Measurements from ENCODE around the gene PHF8.

PHF8 gene

GRCh38 chrX:54044126-54044876, at the start of gene PHF8:
Gene PHF8, minus strand, starts transcription at chrX:54044473. Its CDS starts 1,745 bp downstream, at chrX:54042728.
- DNase-seq (ENCODE audit: low read depth in 2 of 2) = peak; percentile 85 to 90

DNA sequence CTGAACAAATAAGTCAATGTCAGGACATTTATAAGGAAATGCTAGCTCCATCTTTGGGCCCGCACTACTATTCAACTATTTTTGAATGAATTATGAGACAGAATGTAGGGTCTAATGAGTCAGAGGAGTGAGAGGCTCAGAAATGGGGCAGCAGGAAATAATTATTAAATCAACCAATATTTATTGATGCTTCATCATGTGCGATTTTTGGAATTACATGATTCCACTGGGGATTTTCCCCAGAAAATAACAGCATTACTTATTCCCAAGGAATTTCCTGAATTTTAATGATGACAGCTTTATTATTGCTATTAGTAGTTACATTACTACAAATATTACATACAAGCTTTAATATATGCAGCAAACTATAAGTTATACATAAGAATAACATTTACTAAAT, 49.3 kb upstream of the PHF8 start:
- DNase-seq (ENCODE audit: low read depth in 2 of 2) = no peak

GRCh38 chrX:54093159-54093558, 48.9 kb upstream of the PHF8 start:
- DNase-seq (ENCODE audit: low read depth in 2 of 2) = no peak

DNA sequence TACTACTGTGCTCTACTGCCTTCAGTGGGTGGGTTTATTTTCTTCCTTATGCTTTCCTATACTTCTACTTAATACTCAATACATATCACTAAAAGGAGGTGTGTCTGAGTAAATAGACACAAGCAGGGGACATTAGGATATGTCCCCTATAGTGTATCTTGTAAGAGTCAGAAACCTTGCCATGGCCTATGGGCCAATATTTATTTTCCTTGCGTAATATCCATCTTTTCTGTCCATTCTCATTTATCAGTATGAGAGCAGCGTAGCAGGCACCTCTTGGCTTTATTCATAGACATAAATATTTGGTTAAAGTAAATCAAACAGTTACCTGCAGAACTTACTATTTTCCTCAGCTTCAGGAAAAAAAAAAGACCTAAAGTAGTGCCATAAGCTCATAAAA, 46.6 kb upstream of the PHF8 start:
- no peak for DNase-seq (ENCODE audit: low read depth in 2 of 2)

GRCh38 chrX:54089191-54089590, 44.9 kb upstream of the PHF8 start:
- no peak for DNase-seq (ENCODE audit: low read depth in 2 of 2)

DNA sequence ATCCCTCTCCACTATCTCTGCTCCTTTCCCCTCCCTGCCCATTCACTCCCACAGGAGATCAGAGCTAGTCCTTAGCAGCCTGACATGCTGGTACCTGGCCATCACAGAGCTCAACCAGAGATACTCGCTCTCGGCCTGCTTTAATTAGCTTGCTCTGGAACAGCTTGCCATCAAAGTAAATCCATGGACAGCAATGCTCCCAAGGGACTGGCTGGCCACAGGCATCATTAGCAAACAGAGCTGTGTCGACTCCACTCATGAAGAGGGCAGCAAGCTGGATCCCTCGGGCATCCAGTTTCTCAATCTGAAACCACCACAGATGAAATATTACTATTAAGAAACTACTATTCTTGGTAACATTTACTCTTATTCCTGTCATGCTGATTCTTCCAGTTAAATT, 43.4 kb upstream of the PHF8 start:
- DNase-seq (ENCODE audit: low read depth in 2 of 2) = no peak

- DNase-seq (ENCODE audit: low read depth in 2 of 2) = no peak
Measured at GRCh38 chrX:54085666-54086065, 41.4 kb upstream of the PHF8 start.

DNA sequence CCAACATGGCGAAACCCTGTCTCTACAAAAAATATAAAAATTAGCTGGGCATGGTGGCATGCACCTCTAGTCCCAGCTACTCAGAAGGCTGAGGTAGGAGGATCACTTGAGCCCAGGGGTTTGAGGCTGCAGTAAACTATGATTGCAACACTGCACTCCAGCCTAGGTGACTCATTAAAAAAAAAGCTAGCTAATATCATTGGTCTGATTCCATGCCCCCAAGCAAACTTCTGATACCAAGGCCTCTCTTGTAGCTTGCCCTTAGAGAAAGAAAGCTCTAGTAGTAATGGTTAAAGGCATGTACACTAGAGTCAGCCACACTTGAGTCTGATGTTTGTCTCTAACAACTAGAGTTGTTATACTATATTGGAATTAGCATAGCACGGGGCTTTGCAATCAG, 32.6 kb upstream of the PHF8 start:
- DNase-seq (ENCODE audit: low read depth in 2 of 2) = no peak

DNA sequence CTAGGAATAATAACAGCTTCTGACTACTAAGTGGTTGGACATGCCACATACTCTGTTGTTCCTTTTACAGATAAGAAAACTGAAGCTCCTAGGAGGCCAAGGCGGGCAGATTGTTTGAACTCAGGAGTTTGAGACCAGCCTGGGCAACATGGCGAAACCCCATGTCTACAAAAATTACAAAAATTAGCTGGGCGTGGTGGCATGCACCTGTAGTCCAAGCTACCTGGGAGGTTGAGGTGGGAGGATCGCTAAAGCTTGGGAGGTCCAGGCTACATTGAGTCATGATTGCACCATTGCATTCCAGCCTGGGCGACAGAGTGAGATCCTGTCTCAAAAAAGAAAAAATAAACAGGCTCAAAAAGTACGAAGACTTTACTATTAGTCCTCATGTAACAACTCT, 30.6 kb upstream of the PHF8 start:
- DNase-seq (ENCODE audit: low read depth in 2 of 2) = no peak

DNA sequence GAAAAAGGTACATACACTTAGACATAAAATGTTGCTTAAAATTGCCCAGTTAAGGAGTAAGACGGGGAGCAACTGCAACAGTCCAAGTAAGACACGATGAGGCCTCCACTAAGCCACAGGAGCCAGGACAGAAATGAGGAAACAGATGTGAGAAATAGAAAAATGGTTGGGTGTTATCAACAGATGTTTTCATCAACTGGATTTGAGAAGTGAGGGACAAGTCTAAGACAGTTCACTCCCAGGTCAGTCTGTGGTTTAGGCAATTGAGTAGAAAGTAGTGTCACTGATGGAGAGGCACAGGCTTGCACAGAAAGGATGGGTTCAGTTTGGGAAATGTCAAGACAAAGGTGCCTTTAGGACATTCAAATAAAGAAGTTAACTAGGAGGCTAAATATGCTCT, 23.5 kb upstream of the PHF8 start:
- no peak for DNase-seq (ENCODE audit: low read depth in 2 of 2)

DNA sequence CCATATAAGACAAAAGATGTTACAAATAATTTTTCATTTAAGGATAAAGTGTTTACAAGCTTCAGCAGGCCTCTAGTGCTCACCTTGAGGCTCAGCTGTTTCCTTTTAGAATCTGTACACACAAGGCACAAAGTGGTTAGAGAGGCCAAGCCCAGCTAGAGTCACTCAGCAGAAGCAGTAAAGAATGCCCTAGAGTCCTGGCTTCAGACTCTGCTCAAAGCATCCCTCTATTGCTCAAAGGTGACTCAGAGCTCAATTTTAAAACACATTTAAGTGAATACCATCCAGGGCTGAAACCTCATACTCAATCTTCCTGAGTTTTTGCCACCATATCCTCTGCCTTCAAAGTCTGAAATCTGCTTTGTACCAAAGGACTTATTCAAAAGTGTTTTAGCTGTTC, 22.6 kb upstream of the PHF8 start:
- DNase-seq (ENCODE audit: low read depth in 2 of 2) = no peak

DNA sequence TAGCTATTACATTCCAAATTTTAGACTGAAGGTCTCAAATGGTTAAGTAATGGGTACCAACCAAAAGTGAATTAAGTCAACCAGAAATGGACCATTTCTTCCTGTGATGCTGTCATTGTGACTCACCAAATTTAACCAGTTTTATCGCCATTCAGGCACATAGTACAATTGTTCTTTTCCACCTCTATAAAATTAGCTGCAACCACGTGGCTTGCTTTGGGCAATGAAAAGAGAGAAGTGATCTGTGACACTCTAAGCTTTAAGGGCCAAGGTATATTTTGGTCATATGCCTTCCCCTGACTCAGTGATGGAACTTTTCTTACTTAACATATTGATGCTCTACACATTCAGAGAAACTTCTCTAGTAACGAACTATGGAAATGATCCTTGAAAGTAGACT, 20.3 kb upstream of the PHF8 start:
- no peak for DNase-seq (ENCODE audit: low read depth in 2 of 2)

DNA sequence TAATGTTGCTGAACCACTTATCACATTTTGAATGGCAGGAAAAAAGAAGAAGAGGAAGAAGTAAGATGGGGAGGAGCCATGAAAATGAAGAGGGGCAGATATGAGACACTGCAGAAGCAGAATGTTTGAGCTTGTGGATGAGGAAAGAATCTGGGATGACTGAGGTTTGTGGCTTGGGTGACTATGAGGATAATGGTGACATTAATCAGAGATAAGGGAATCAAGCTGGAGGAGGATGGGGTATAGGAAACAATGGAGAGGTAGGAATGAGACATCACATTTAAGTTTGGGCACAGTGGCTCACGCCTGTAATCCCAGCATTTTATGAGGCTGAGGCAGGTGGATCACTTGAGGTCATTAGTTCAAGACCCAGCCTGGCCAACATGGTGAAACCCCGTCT, 19.1 kb upstream of the PHF8 start:
- DNase-seq (ENCODE audit: low read depth in 2 of 2) = no peak

- no peak for DNase-seq (ENCODE audit: low read depth in 2 of 2)
Measured at GRCh38 chrX:54049801-54050200, 5.5 kb upstream of the PHF8 start.

DNA sequence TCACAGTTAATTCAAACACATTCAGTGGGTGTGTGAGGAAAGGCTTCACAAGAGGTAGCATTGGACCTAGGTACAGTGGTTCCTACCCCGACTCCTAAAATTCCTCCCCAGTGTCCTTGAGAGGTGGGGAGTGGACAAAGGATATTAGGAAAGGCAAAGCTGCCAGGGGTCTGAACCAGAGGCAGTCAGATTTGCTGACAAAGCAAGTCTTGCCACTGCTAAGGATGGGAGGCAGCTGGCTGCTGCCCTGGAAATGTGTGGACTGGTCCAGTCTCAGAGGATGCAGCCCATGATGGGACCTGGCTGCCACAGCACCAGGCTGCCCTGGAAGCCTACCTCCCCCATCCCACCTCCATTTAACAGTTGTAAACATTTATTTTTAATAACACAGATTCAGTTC, 4.1 kb upstream of the PHF8 start:
- no peak for DNase-seq (ENCODE audit: low read depth in 2 of 2)

DNA sequence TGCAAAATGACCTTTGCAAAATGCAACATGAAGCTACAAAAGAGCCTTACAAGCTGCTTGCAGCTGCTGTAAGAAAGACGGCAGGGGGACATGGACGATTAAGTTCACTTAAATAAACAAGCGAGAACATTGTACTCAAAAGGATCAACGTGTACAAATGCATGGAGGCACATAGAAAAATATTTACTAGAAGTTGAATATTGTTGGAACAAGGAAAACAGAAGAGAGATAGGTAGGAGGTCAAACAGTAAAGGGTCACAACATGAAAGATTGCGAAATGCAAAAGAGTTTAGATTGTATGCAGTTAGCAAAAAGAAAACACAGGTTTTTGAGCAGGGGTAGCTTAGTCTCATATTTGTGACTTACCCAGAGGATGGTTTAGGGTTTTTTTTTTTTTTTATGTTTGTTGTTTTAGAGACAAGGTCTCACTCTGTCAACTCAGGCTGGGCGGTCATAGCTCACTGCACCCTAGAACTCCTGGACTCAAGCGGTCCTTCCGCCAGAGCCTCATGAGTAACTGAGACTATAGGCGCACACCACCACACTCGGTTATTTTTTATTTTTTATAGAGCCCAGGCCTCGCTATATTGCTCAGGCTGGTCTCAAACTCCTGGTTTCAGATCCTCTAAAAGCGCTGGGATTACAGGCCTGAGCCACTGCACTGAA, 1.4 kb upstream of the PHF8 start:
- DNase-seq (ENCODE audit: low read depth in 2 of 2) = no peak

DNA sequence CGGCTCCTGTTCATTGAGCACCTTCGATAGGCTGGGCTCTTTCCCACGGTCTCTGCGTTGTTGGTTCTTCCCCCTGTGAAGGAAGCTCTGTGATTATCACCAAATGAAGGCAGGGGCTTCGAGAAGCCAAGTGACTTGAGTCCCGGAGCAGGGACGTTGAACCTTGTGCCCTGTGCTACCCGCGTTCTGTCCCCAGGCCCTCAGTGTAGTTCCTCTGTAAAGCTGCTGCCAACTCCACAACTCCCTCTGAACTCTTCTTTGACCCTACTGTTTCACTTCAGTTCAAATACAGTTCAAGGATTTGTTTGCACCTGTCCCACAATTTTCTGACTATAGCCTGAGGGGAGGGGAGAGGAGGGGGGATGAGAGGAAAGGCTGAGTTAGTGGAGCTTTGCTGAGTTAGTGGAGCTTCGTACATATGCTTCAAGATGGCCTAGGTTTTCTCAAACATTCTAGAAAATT, 635 bp upstream of the PHF8 start:
- no peak for DNase-seq (ENCODE audit: low read depth in 2 of 2)

GRCh38 chrX:54043541-54044125, 640 bp downstream of the PHF8 start:
- peak in 1 of 2 donors; percentile 5 for DNase-seq (ENCODE audit: low read depth in 2 of 2)

- DNase-seq (ENCODE audit: low read depth in 2 of 2) = no peak
Measured at GRCh38 chrX:54043056-54043455, 1.2 kb downstream of the PHF8 start.

- DNase-seq (ENCODE audit: low read depth in 2 of 2) = peak in 1 of 2 donors; percentile 14
Measured at GRCh38 chrX:54042609-54043021, 1.7 kb downstream of the PHF8 start.

- no peak for DNase-seq (ENCODE audit: low read depth in 2 of 2)
Measured at GRCh38 chrX:54030329-54030728, 13.9 kb downstream of the PHF8 start.

- DNase-seq (ENCODE audit: low read depth in 2 of 2) = no peak
Measured at GRCh38 chrX:54029529-54030143, 14.6 kb downstream of the PHF8 start.

DNA sequence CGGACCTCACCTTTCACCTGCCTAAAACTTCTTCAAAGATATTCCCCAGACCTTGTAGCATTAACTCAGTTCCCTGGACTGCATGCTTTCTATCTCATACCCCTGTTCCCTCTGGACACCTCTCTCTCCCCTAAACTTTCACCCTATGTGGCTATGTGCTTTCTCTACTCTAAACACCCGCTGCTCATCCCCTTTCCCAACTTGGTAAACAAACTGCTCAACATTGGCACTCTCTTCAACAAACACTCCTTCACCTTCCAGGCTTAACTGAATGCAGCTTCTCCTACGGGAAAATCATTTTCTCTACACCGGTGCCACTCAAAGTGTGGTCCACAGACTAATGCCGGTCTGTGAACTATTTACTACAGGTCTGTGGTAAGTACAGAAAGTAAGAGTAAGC, 19.9 kb downstream of the PHF8 start:
- DNase-seq (ENCODE audit: low read depth in 2 of 2) = no peak

Measured in activated CD8-positive, alpha-beta memory T cell treated with anti-CD3 and anti-CD28 coated beads for 4 hours (primary cell).